ENCODE measurements around the gene OR2AJ1.

Gene OR2AJ1

DNA sequence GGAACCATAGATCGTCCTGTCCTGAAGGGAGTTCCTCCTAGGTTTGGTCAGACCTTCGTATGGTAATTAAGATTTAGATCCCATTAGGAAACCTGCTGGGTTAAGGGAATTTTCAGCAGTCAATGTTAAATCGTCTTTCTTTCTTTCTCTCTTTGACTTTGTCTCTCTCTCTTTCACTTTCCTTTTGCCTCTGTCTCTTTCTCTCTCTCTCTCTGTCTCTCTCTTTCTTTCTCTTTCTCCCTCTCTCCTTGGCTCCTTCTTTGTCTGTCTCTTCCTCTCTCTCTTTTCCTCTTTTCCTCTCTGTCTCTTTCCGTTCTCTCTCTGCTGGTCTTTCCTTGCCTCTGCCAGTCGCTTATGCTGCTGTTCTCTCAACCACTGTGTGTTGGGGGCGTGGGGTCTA, 20.6 kb upstream of the OR2AJ1 start:
- H3K9me3 ChIP-seq: no peaks in the 10 kb centered on the region
- no peaks in the 10 kb centered on the region for H3K4me1 ChIP-seq
- H3K4me3 ChIP-seq (ENCODE audit: low read depth, low read length): no peak overlapping the region
- no peaks in the 10 kb centered on the region for H3K36me3 ChIP-seq
- DNase-seq: no peak
- no peaks in the 10 kb centered on the region for H3K27me3 ChIP-seq
- TF ChIP-seq, protein P1, sequence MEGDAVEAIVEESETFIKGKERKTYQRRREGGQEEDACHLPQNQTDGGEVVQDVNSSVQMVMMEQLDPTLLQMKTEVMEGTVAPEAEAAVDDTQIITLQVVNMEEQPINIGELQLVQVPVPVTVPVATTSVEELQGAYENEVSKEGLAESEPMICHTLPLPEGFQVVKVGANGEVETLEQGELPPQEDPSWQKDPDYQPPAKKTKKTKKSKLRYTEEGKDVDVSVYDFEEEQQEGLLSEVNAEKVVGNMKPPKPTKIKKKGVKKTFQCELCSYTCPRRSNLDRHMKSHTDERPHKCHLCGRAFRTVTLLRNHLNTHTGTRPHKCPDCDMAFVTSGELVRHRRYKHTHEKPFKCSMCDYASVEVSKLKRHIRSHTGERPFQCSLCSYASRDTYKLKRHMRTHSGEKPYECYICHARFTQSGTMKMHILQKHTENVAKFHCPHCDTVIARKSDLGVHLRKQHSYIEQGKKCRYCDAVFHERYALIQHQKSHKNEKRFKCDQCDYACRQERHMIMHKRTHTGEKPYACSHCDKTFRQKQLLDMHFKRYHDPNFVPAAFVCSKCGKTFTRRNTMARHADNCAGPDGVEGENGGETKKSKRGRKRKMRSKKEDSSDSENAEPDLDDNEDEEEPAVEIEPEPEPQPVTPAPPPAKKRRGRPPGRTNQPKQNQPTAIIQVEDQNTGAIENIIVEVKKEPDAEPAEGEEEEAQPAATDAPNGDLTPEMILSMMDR (IDR thresholded peaks at IDR 0.05; ENCODE audit: low read depth, low read length): no peak

DNA sequence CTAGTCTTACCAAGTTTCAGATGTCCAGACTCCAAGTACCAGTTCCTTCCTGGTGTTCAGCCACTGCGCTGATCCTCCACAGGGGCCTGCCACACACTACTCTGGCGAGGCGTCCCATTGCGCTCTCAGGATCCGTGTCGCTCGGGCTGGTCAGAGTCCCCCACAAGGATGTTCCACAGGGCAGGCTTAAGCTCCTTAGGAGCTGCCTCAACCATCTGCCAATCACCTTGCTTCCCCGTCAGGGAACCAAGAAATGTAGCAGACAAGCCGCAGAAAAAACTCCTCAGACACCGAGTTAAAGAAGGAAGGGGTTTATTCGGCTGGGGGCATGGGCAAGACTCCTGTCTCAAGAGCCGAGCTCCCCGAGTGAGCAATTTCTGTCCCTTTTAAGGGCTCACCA, 19.5 kb upstream of the OR2AJ1 start:
- TF ChIP-seq, protein P1 (IDR thresholded peaks at IDR 0.05; ENCODE audit: low read depth, low read length): no peak
- no peaks in the 10 kb centered on the region for H3K9me3 ChIP-seq
- no peak overlapping the region for H3K4me3 ChIP-seq (ENCODE audit: low read depth, low read length)

DNA sequence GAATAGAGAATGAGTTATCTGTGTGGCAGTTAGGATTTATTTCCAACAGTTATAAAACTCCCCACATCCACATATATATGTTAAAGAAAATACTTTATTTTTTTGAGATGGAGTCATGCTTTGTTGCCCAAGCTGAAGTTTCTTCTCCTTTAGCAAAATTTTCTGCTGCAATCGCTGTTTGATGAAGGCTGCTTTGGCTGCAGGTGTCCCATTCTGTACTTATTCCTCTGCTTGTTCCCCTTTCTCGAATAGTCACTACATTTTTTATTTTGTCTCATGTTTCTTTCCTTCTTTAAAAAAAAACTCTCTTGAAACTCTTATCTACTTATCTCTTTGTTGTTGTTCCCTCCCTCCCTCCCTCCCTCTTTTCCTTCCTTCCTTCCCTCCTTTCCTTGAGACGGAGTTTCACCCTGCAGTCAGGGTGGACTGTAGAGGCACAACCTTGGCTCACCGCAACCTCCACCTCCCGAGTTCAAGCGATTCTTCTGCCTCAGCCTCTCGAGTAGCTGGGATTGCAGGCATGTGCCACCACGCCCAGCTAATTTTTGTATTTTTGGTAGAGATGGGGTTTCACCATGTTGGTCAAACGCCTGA, 18.7 kb upstream of the OR2AJ1 start:
- TF ChIP-seq, protein P1 (IDR thresholded peaks at IDR 0.05; ENCODE audit: low read depth, low read length): no peak
- no peaks in the 10 kb centered on the region for H3K27me3 ChIP-seq
- H3K4me3 ChIP-seq (ENCODE audit: low read depth, low read length): no peak overlapping the region
- no peaks in the 10 kb centered on the region for H3K36me3 ChIP-seq
- DNase-seq: no peak
- H3K4me1 ChIP-seq: no peaks in the 10 kb centered on the region
- no peaks in the 10 kb centered on the region for H3K9me3 ChIP-seq

More for the DNA sequence above, 19.5 kb upstream of the OR2AJ1 start:
- no peaks in the 10 kb centered on the region for H3K36me3 ChIP-seq
- no peak for DNase-seq
- H3K4me1 ChIP-seq: no peaks in the 10 kb centered on the region
- no peaks in the 10 kb centered on the region for H3K27me3 ChIP-seq

DNA sequence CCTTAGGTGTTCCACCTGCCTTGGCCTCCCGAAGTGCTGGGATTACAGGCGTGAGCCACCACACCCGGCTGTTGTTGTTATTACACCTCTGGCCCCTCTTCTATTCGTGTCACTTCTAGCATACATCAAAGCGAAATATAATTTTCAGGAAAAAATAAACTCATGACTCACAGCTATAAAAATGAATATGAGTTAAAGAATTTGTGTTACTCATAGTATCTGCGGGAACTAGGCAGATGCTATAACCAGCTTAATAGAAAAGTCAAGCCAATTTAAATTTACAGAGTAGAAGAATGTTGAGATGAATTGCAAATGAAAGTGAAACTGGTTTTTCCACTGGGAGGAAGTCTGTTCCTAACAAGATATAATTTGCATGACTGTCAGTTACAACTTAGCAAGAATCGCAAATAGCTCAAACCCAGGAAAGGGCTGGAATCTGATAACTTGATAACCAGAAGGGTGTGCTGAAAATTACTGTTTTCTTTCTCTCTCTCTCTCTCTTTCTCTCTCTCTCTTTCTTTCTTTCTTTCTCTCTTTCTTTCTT, 18.1 kb upstream of the OR2AJ1 start:
- Histone ChIP-seq H3K9me3 (no peaks in the 10 kb centered on the region), H3K4me3 (ENCODE audit: low read depth, low read length) (no peak overlapping the region), H3K27me3 (no peaks in the 10 kb centered on the region), H3K4me1 (no peaks in the 10 kb centered on the region), H3K36me3 (no peaks in the 10 kb centered on the region)
- DNase-seq: no peak
- TF ChIP-seq, protein P1 (IDR thresholded peaks at IDR 0.05; ENCODE audit: low read depth, low read length): no peak

DNA sequence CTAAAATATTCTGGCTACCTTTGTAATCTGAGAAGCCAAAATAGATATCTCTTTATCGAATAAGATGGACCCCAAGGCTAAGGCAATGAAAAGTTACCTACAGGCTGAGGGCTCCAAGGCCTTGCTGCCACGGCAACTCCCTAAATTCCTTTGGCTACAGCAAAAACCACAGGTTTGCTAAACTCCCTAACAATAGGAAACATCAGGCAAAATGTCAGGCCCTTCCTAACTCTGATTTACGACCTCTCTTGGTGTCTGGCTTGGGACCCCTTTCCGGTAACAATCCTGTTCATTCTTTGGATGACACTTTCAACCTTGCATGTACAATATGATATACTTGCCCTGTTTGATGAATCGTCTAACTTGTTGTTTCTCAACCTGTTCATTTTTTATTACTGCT, 15.9 kb upstream of the OR2AJ1 start:
- H3K4me1 ChIP-seq: no peaks in the 10 kb centered on the region
- no peaks in the 10 kb centered on the region for H3K27me3 ChIP-seq
- H3K9me3 ChIP-seq: no peaks in the 10 kb centered on the region
- no peak for DNase-seq
- no peaks in the 10 kb centered on the region for H3K36me3 ChIP-seq
- TF ChIP-seq, protein P1 (IDR thresholded peaks at IDR 0.05; ENCODE audit: low read depth, low read length): no peak
- no peak overlapping the region for H3K4me3 ChIP-seq (ENCODE audit: low read depth, low read length)

DNA sequence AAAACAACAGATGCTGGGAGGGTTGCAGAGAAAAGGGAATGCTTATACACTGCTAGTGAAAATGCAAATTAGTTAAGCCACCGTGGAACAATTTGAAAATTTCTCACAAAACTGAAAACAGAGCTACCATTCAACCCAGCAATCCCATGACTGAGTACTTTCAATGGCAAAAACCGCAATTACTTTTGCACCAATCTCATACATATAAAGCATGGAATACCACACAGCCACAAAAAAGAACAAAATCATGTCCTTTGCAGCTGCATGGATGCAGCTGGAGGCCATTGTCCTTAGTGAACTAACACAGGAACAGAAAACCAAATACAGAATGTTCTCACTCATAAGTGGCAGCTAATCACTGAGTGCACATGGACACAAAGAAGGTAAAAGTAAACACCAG, 10.9 kb upstream of the OR2AJ1 start:
- H3K4me1 ChIP-seq: no peaks in the 10 kb centered on the region
- H3K27me3 ChIP-seq: no peaks in the 10 kb centered on the region
- no peak overlapping the region for H3K4me3 ChIP-seq (ENCODE audit: low read depth, low read length)
- TF ChIP-seq, protein P1 (IDR thresholded peaks at IDR 0.05; ENCODE audit: low read depth, low read length): no peak
- H3K9me3 ChIP-seq: no peaks in the 10 kb centered on the region
- DNase-seq: no peak
- no peaks in the 10 kb centered on the region for H3K36me3 ChIP-seq

Measured in BE2C (cell line).